ENCODE results near the gene DNAI4. TPM values are rescaled to one million over a fixed set of nuclear protein-coding genes. Genes with fewer than 3 reads are reported as not detected.

The DNAI4 gene
- total RNA-seq, 4 donors from 2014 or later, result 6.2 to 26.5 (median 16.8) TPM

- Histone ChIP-seq H3K27me3 (no peaks in the 10 kb centered on the region), H3K27ac (no peak overlapping the region), H3K4me3 (no peak overlapping the region), H3K36me3 (no peaks in the 10 kb centered on the region), H3K4me1 (no peaks in the 10 kb centered on the region), H3K9me3 (no peaks in the 10 kb centered on the region)
- in situ Hi-C loops (cut with MboI; ENCODE audit: low pct_ligation_motif_present in 1 of 4, low pct_unique_long_range_greater_than_20kb in 1 of 4, low sequenced_read_pairs in 3 of 4) (loop anchor here (10.0 to 25.0 kb wide), 5 partner anchors 218 to 725 kb away; partner anchors contain the start of gene C1orf141 (in 1 of the 4)), intact Hi-C loops (cut with DNase I; ENCODE audit: low total_unique reads) (loop anchor here (5.0 kb wide), 1 partner anchor 378 kb away; no protein-coding TSS in a partner anchor)
- WGBS, 2 donors (ENCODE audit: low coverage in 1 of 2), result 74 to 78% methylated on average over 7 of the region's 7 CpGs
- no peak for DNase-seq
- TF ChIP-seq EP300 (IDR thresholded peaks at IDR 0.05; ENCODE audit: low read depth) (no peak), POLR2AphosphoS5 (IDR thresholded peaks at IDR 0.05) (no peak), POLR2A (IDR thresholded peaks at IDR 0.05) (no peak)
- TF ChIP-seq, protein P1, sequence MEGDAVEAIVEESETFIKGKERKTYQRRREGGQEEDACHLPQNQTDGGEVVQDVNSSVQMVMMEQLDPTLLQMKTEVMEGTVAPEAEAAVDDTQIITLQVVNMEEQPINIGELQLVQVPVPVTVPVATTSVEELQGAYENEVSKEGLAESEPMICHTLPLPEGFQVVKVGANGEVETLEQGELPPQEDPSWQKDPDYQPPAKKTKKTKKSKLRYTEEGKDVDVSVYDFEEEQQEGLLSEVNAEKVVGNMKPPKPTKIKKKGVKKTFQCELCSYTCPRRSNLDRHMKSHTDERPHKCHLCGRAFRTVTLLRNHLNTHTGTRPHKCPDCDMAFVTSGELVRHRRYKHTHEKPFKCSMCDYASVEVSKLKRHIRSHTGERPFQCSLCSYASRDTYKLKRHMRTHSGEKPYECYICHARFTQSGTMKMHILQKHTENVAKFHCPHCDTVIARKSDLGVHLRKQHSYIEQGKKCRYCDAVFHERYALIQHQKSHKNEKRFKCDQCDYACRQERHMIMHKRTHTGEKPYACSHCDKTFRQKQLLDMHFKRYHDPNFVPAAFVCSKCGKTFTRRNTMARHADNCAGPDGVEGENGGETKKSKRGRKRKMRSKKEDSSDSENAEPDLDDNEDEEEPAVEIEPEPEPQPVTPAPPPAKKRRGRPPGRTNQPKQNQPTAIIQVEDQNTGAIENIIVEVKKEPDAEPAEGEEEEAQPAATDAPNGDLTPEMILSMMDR (IDR thresholded peaks at IDR 0.05), result no peak
Observed at GRCh38 chr1:66769512-66770229, 155.0 kb downstream of the DNAI4 start.

DNA sequence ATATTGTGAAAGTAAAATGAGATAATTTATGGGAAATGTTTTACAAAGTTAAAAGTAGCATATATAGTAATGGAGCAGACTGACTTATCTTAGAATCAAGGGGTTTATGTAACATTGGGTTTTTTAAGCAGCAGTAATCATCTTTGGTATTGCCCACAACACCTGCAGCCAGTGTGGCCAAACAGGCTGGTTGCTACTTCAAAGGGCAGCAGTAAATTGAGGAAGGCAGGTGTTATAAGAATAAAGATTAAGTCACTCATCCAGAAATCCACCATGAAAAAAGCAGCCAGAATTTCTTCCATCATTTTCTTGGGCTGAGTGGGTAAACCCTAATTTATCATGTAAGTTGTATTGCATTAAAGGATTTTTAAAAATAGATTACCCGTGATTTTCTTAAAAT is 155.7 kb downstream of the DNAI4 start:
- H3K9me3 ChIP-seq, result no peaks in the 10 kb centered on the region
- H3K36me3 ChIP-seq, result no peaks in the 10 kb centered on the region
- H3K4me1 ChIP-seq, result no peaks in the 10 kb centered on the region
- DNase-seq, result no peak
- intact Hi-C loops (cut with DNase I; ENCODE audit: low total_unique reads), result loop anchor here (5.0 kb wide), 1 partner anchor 378 kb away; no protein-coding TSS in a partner anchor
- in situ Hi-C loops (cut with MboI; ENCODE audit: low pct_ligation_motif_present in 1 of 4, low pct_unique_long_range_greater_than_20kb in 1 of 4, low sequenced_read_pairs in 3 of 4), result loop anchor here (10.0 to 25.0 kb wide), 5 partner anchors 218 to 726 kb away; partner anchors contain the start of gene C1orf141 (in 1 of the 4)
- H3K4me3 ChIP-seq, result no peak overlapping the region
- TF ChIP-seq POLR2A (IDR thresholded peaks at IDR 0.05) (no peak), EP300 (IDR thresholded peaks at IDR 0.05; ENCODE audit: low read depth) (no peak), POLR2AphosphoS5 (IDR thresholded peaks at IDR 0.05) (no peak)
- TF ChIP-seq, protein P1 (IDR thresholded peaks at IDR 0.05), result no peak
- H3K27me3 ChIP-seq, result no peaks in the 10 kb centered on the region
- 83 to 92% methylated on average over 1 of the region's 1 CpG for WGBS, 2 donors (ENCODE audit: low coverage in 1 of 2)
- no peak overlapping the region for H3K27ac ChIP-seq

DNA sequence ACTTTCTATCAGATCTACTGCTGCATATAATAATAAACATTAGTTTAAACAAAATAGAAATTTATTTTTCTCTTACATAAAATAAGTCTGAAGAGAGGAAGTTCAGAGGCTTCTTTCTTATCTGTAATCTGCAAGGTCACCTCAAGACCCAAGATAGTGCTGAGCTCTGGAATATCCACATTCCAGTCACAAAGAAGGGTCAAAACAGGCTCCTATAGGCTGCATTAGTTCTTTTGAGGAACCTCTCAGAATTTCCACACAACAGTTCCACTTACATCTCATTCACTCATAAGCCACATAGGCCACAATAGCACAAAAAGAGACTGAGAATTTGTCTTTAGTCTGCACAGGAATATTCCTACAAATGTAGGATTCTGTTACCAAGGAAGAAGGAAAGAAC is 157.0 kb downstream of the DNAI4 start:
- H3K36me3 ChIP-seq, result no peaks in the 10 kb centered on the region
- no peaks in the 10 kb centered on the region for H3K4me1 ChIP-seq
- DNase-seq, result no peak
- intact Hi-C loops (cut with DNase I; ENCODE audit: low total_unique reads) (loop anchor here (5.0 kb wide), 1 partner anchor 380 kb away; no protein-coding TSS in a partner anchor), in situ Hi-C loops (cut with MboI; ENCODE audit: low pct_ligation_motif_present in 1 of 4, low pct_unique_long_range_greater_than_20kb in 1 of 4, low sequenced_read_pairs in 3 of 4) (loop anchor here (10.0 to 25.0 kb wide), 5 partner anchors 220 to 727 kb away; partner anchors contain the start of gene C1orf141 (in 1 of the 4))
- H3K27ac ChIP-seq, result no peak overlapping the region
- no peak overlapping the region for H3K4me3 ChIP-seq
- H3K9me3 ChIP-seq, result no peaks in the 10 kb centered on the region
- TF ChIP-seq POLR2AphosphoS5 (IDR thresholded peaks at IDR 0.05) (no peak), EP300 (IDR thresholded peaks at IDR 0.05; ENCODE audit: low read depth) (no peak), POLR2A (IDR thresholded peaks at IDR 0.05) (no peak)
- TF ChIP-seq, protein P1 (IDR thresholded peaks at IDR 0.05), result no peak
- no peaks in the 10 kb centered on the region for H3K27me3 ChIP-seq

- in situ Hi-C loops (cut with MboI; ENCODE audit: low pct_ligation_motif_present in 1 of 4, low pct_unique_long_range_greater_than_20kb in 1 of 4, low sequenced_read_pairs in 3 of 4), result loop anchor here (10.0 to 25.0 kb wide), 5 partner anchors 222 to 730 kb away; partner anchors contain the start of gene C1orf141 (in 1 of the 4)
- intact Hi-C loops (cut with DNase I; ENCODE audit: low total_unique reads), result loop anchor here (5.0 kb wide), 1 partner anchor 382 kb away; no protein-coding TSS in a partner anchor
Observed at GRCh38 chr1:66764994-66765578, 159.6 kb downstream of the DNAI4 start.

More at GRCh38 chr1:66764994-66765578, 159.6 kb downstream of the DNAI4 start:
- TF ChIP-seq, protein P1 (IDR thresholded peaks at IDR 0.05), result peak; percentile 64 to 77 (median 71)
- TF ChIP-seq POLR2A (IDR thresholded peaks at IDR 0.05) (no peak), EP300 (IDR thresholded peaks at IDR 0.05; ENCODE audit: low read depth) (no peak), POLR2AphosphoS5 (IDR thresholded peaks at IDR 0.05) (no peak)
- H3K9me3 ChIP-seq, result no peaks in the 10 kb centered on the region
- 25 to 31% methylated on average over 3 of the region's 3 CpGs for WGBS, 2 donors (ENCODE audit: low coverage in 1 of 2)
- H3K27ac ChIP-seq, result no peak overlapping the region
- peak; percentile 30 for DNase-seq
- no peaks in the 10 kb centered on the region for H3K27me3 ChIP-seq
- no peaks in the 10 kb centered on the region for H3K36me3 ChIP-seq
- no peak overlapping the region for H3K4me3 ChIP-seq
- no peaks in the 10 kb centered on the region for H3K4me1 ChIP-seq

All from transverse colon (tissue), 4 donors.